HEK293T (cell line): ENCODE data around the gene FRA10AC1.

Experiments
- CTCF ChIA-PET: fragments of 350-600 bp; formaldehyde crosslinking; extraction: SDS; loops from one replicate; lab custom pipeline; 2021; ENCODE audit warnings: antibody characterized with exemption, inconsistent platforms; lab: Yijun Ruan, JAX
- POLR2A ChIA-PET: fragments of 350-600 bp; formaldehyde crosslinking; extraction: SDS; loops from one replicate; lab custom pipeline; 2020; ENCODE audit warnings: antibody characterized with exemption, inconsistent platforms; lab: Yijun Ruan, JAX
- DNase-seq: peaks from one replicate; pipeline ENCODE4 v3.0.0; 2012; ENCODE audit warnings: mixed read lengths; ENCODE audit errors: extremely low spot score
- ARNT ChIP-seq: fragments of 450-650 bp; IDR thresholded peaks from 2 replicates; pipeline ENCODE4 v1.6.1; 2017; ENCODE audit warnings: mild to moderate bottlenecking
- BHLHE40 ChIP-seq: fragments of 450-650 bp; IDR thresholded peaks from 2 replicates; pipeline ENCODE4 v1.6.1; 2016; ENCODE audit warnings: mild to moderate bottlenecking, moderate library complexity, borderline replicate concordance
- CTBP1 ChIP-seq: fragments of 450-650 bp; IDR thresholded peaks from 2 replicates; pipeline ENCODE4 v1.6.1; 2016; ENCODE audit warnings: borderline replicate concordance
- ELF4 ChIP-seq: fragments of 450-650 bp; IDR thresholded peaks from 2 replicates; pipeline ENCODE4 v1.6.1; 2017; ENCODE audit warnings: antibody characterized with exemption
- FOXA1 ChIP-seq: fragments of 450-650 bp; IDR thresholded peaks from 2 replicates; pipeline ENCODE4 v1.6.1; 2016; ENCODE audit warnings: mild to moderate bottlenecking
- FOXK2 ChIP-seq: fragments of 450-650 bp; IDR thresholded peaks from 2 replicates; pipeline ENCODE4 v1.6.1; 2016; ENCODE audit warnings: mild to moderate bottlenecking
- FOXM1 ChIP-seq: fragments of 450-650 bp; IDR thresholded peaks from 2 replicates; pipeline ENCODE4 v1.6.1; 2017; ENCODE audit warnings: mild to moderate bottlenecking, borderline replicate concordance
- HDGF ChIP-seq: fragments of 450-650 bp; IDR thresholded peaks from 2 replicates; pipeline ENCODE4 v1.6.1; 2017; ENCODE audit warnings: antibody characterized with exemption, borderline replicate concordance
- L3MBTL2 ChIP-seq: fragments of 450-650 bp; conservative IDR thresholded peaks from 2 replicates; pipeline ENCODE4 v1.6.1; 2016; ENCODE audit warnings: mild to moderate bottlenecking
- LEF1 ChIP-seq: fragments of 450-650 bp; IDR thresholded peaks from 2 replicates; pipeline ENCODE4 v1.6.1; 2017; ENCODE audit warnings: mild to moderate bottlenecking, borderline replicate concordance
- NFRKB ChIP-seq: fragments of 450-650 bp; IDR thresholded peaks from 2 replicates; pipeline ENCODE4 v1.6.1; 2016; ENCODE audit warnings: mild to moderate bottlenecking, moderate library complexity
- PKNOX1 ChIP-seq: fragments of 450-650 bp; IDR thresholded peaks from 2 replicates; pipeline ENCODE4 v1.6.1; 2016
- SP1 ChIP-seq: fragments of 450-650 bp; IDR thresholded peaks from 2 replicates; pipeline ENCODE4 v1.6.1; 2017
- SUZ12 ChIP-seq: fragments of 450-650 bp; IDR thresholded peaks from 2 replicates; pipeline ENCODE4 v1.6.1; 2016; ENCODE audit warnings: mild to moderate bottlenecking
- TARDBP ChIP-seq: fragments of 450-650 bp; IDR thresholded peaks from 2 replicates; pipeline ENCODE4 v1.6.1; 2016
- ZNF384 ChIP-seq: fragments of 450-650 bp; IDR thresholded peaks from 2 replicates; pipeline ENCODE4 v1.6.1; 2016

Gene FRA10AC1

GRCh38 chr10:93672890-93673289 lies 29.5 kb downstream of the FRA10AC1 start:
- no peak for DNase-seq
- CTCF ChIA-PET, result no interaction called here
- TF ChIP-seq TARDBP (no peak), ZNF384 (no peak), NFRKB (no peak), SP1 (no peak), FOXA1 (no peak), L3MBTL2 (no peak)
- POLR2A ChIA-PET, result no interaction called here

GRCh38 chr10:93672022-93672678 lies 30.2 kb downstream of the FRA10AC1 start:
- DNase-seq, result no peak
- TF ChIP-seq LEF1 (no peak), NFRKB (no peak), FOXK2 (no peak)
- POLR2A ChIA-PET, result no interaction called here
- CTCF ChIA-PET, result no interaction called here

- no peak for DNase-seq
- POLR2A ChIA-PET, result no interaction called here
- CTCF ChIA-PET, result no interaction called here
- TF ChIP-seq ARNT, result no peak
- no peak for TF ChIP-seq FOXM1
- no peak for TF ChIP-seq FOXK2
- no peak for TF ChIP-seq PKNOX1
- TF ChIP-seq BHLHE40, result no peak
- no peak for TF ChIP-seq NFRKB
- no peak for TF ChIP-seq TARDBP
- TF ChIP-seq ELF4, result no peak
- TF ChIP-seq SP1, result no peak
- TF ChIP-seq FOXA1, result no peak
- TF ChIP-seq L3MBTL2, result no peak
- TF ChIP-seq ZNF384, result no peak
- no peak for TF ChIP-seq LEF1
These were observed 31.4 kb downstream of the FRA10AC1 start for GRCh38 chr10:93671042-93671441.

GRCh38 chr10:93670372-93670771 lies 32.0 kb downstream of the FRA10AC1 start:
- DNase-seq, result no peak
- ChIA-PET POLR2A (no interaction called here), CTCF (no interaction called here)
- no peak for TF ChIP-seq ELF4
- no peak for TF ChIP-seq PKNOX1
- TF ChIP-seq ZNF384, result no peak
- TF ChIP-seq NFRKB, result no peak
- no peak for TF ChIP-seq FOXK2
- TF ChIP-seq FOXM1, result no peak
- no peak for TF ChIP-seq ARNT
- TF ChIP-seq LEF1, result no peak
- no peak for TF ChIP-seq FOXA1
- TF ChIP-seq CTBP1, result no peak
- TF ChIP-seq HDGF, result no peak
- TF ChIP-seq SP1, result no peak
- TF ChIP-seq BHLHE40, result no peak
- no peak for TF ChIP-seq TARDBP
- no peak for TF ChIP-seq SUZ12
- no peak for TF ChIP-seq L3MBTL2

GRCh38 chr10:93667795-93668194 lies 34.6 kb downstream of the FRA10AC1 start:
- TF ChIP-seq SUZ12 (no peak), L3MBTL2 (no peak), ZNF384 (no peak), TARDBP (no peak), SP1 (no peak), ARNT (no peak), CTBP1 (no peak), FOXM1 (no peak), PKNOX1 (no peak), FOXK2 (no peak)
- POLR2A ChIA-PET, result no interaction called here
- DNase-seq, result no peak
- CTCF ChIA-PET, result no interaction called here

- POLR2A ChIA-PET, result no interaction called here
- no peak for DNase-seq
These were observed 36.4 kb downstream of the FRA10AC1 start for GRCh38 chr10:93666030-93666429.

More at GRCh38 chr10:93666030-93666429, 36.4 kb downstream of the FRA10AC1 start:
- TF ChIP-seq ELF4, result no peak
- TF ChIP-seq SP1, result no peak
- TF ChIP-seq FOXK2, result no peak
- no peak for TF ChIP-seq NFRKB
- TF ChIP-seq ZNF384, result no peak
- TF ChIP-seq PKNOX1, result no peak
- no peak for TF ChIP-seq TARDBP
- TF ChIP-seq FOXM1, result no peak
- no peak for TF ChIP-seq SUZ12
- no peak for TF ChIP-seq ARNT
- TF ChIP-seq BHLHE40, result no peak
- no peak for TF ChIP-seq FOXA1
- no peak for TF ChIP-seq L3MBTL2
- TF ChIP-seq LEF1, result no peak
- no peak for TF ChIP-seq CTBP1
- TF ChIP-seq HDGF, result no peak
- CTCF ChIA-PET, result interaction anchor here (1.0 kb wide), 1 partner anchor 111 kb away, joined by 5 read pairs; no protein-coding TSS in a partner anchor
